Peyer's patch (tissue), 4 donors: ENCODE results near the gene ELFN1.

Experiments used
- CTCF ChIP-seq, 6 experiments: fragments of 450-650 bp in 4 of 6; fragments of 200-600 bp in 2 of 6; sonication (generic) in 1 of 6; IDR thresholded peaks; one replicate each; pipeline ENCODE4 v1.5.1; 2017 to 2019; ENCODE audit warnings: antibody characterized with exemption in 6 of 6, mild to moderate bottlenecking in 3 of 6, moderate library complexity in 1 of 6
- POLR2A ChIP-seq, 2 donors: fragments of 450-650 bp; IDR thresholded peaks; one replicate each; pipeline ENCODE4 v1.5.1; 2017; ENCODE audit warnings: antibody characterized with exemption in 2 of 2, mild to moderate bottlenecking in 2 of 2, moderate library complexity in 2 of 2

- TF ChIP-seq CTCF (IDR thresholded peaks at IDR 0.05) (no peak), POLR2A (IDR thresholded peaks at IDR 0.05) (no peak)
Observed at GRCh38 chr7:1723254-1723653, 53.2 kb downstream of the ELFN1 start.
